Activated CD8-positive, alpha-beta memory T cell treated with anti-CD3 and anti-CD28 coated beads, Interleukin-2, amount 10 ng/mL, durations not matched to agents 7 days and 5 days (primary cell): ENCODE measurements around the gene A1CF. TPM values are rescaled to one million over a fixed set of nuclear protein-coding genes. Genes with fewer than 3 reads are reported as not detected.
"Not testable (repeated sequence)": the region's sequence is repeated elsewhere in the genome, so short reads cannot be mapped to it uniquely, and the experiment has no call there.

Source experiments
- ATAC-seq: fragments of 150-1000 bp; cut with Tn5 transposase; one replicate; pipeline ENCODE4 v1.10.0; 2021; ENCODE audit warnings: moderate library complexity
- CTCF ChIA-PET: fragments of 350-600 bp; sonication (Branson Sonifier 250); formaldehyde crosslinking; loops from one replicate; lab custom pipeline; 2021; ENCODE audit warnings: antibody characterized with exemption; lab: Charles Lee
- DNase-seq: peaks from one replicate; pipeline ENCODE4 v3.0.0-alpha.2; 2020
- H3K27ac Mint-ChIP-seq: one replicate; pipeline ENCODE4 v1.8.0; 2021; ENCODE audit warnings: mild to moderate bottlenecking, mixed read lengths
- H3K27me3 Mint-ChIP-seq: one replicate; pipeline ENCODE4 v1.8.0; 2021; ENCODE audit warnings: mixed read lengths
- H3K36me3 Mint-ChIP-seq: one replicate; pipeline ENCODE4 v1.8.0; 2021; ENCODE audit warnings: mild to moderate bottlenecking, mixed read lengths
- H3K4me1 Mint-ChIP-seq: one replicate; pipeline ENCODE4 v1.8.0; 2021; ENCODE audit warnings: mixed read lengths
- H3K4me3 Mint-ChIP-seq: one replicate; pipeline ENCODE4 v1.8.0; 2021; ENCODE audit warnings: mild to moderate bottlenecking, moderate library complexity, mixed read lengths
- H3K9me3 Mint-ChIP-seq: one replicate; pipeline ENCODE4 v1.8.0; 2022; ENCODE audit warnings: low read depth, mixed read lengths
- total RNA-seq, 2 experiments: library from RNA; stranded (reverse); gene quantifications; one replicate each; pipeline ENCODE4 v1.2.3, GENCODE V29; 2021

A1CF gene
- total RNA-seq, 2 experiments from 2014 or later = not detected

DNA sequence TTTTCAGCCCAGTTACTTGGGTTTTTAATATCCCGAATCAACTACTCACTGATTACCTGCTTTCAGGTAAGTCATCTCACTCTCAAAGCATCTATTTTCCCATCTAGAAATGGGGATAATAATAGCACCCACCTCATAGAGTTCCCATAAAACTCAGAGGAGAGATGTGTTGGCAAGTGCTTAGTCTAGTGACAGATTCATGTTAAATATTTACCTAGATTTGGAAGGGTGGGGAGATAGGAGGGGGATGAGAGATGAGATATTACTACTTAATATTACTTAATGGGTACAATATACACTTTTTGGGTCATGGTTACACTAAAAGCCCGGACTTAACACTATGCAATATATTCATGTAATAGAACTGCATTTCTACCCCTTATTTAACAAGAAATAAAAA lies 7.0 kb upstream of the A1CF start:
- CTCF ChIA-PET = no interaction called here
- Mint-ChIP-seq H3K9me3 (no peaks in the 10 kb centered on the region), H3K27me3 (peaks cover 21% of the 10 kb centered on the region), H3K4me1 (no peaks in the 10 kb centered on the region), H3K4me3 (no peak overlapping the region), H3K36me3 (no peaks in the 10 kb centered on the region), H3K27ac (no peak overlapping the region)
- DNase-seq = no peak
- no peak for ATAC-seq

DNA sequence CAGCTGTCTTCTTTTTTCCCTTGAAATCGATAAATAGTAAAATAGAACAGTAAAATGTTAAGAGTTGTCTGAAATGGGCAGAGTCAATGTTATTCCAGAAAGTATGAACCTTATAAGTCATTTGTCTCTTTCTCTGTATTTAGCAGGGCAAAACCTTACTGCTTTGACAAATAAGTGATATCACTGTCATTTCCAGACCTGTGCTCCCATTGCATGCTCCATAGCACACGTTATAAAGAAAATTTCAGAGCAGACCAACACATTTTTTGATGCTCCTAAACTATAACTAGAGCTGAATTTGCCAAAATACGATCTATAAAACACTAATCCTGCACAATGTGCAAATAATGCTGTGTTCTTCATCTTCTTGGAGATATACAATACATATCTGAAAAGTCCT lies 1.1 kb downstream of the A1CF start:
- Mint-ChIP-seq H3K9me3 (no peaks in the 10 kb centered on the region), H3K36me3 (no peaks in the 10 kb centered on the region), H3K4me1 (no peaks in the 10 kb centered on the region), H3K27ac (no peak overlapping the region), H3K27me3 (peaks cover 33% of the 10 kb centered on the region), H3K4me3 (no peak overlapping the region)
- ATAC-seq (no peak), DNase-seq (no peak)
- CTCF ChIA-PET = no interaction called here

- DNase-seq = no peak
- H3K27me3 Mint-ChIP-seq = peaks cover 31% of the 10 kb centered on the region
- no peaks in the 10 kb centered on the region for H3K9me3 Mint-ChIP-seq
- ATAC-seq = no peak
- no peak overlapping the region for H3K4me3 Mint-ChIP-seq
- no peak overlapping the region for H3K27ac Mint-ChIP-seq
- H3K36me3 Mint-ChIP-seq = no peaks in the 10 kb centered on the region
- CTCF ChIA-PET = no interaction called here
- H3K4me1 Mint-ChIP-seq = no peaks in the 10 kb centered on the region
Observed at GRCh38 chr10:50883629-50884028, 1.8 kb downstream of the A1CF start.

DNA sequence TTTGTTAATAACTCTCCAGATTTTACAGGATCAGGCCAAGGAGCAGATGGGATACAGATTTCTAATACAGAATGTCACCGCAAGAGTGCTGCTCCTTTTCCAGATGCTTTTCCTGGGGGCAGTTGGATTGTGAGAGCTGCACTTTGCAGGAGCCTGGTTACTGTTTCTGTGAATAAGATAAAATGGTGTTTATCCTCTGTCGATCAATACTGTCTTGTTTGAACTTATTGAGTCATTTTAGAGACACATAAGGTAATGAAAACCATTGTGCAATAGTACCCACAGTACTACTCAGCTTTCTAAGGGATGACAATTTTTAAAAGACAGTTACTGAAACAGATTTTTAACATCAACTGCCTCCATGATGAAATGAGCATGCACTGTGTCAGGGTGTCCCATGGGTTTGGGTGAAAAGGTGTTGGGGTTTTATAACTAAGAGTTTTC lies 2.9 kb downstream of the A1CF start:
- no peaks in the 10 kb centered on the region for H3K9me3 Mint-ChIP-seq
- CTCF ChIA-PET = no interaction called here
- H3K4me1 Mint-ChIP-seq = no peaks in the 10 kb centered on the region
- H3K36me3 Mint-ChIP-seq = no peaks in the 10 kb centered on the region
- DNase-seq = no peak
- peaks cover 31% of the 10 kb centered on the region for H3K27me3 Mint-ChIP-seq
- H3K4me3 Mint-ChIP-seq = no peak overlapping the region
- H3K27ac Mint-ChIP-seq = no peak overlapping the region
- no peak for ATAC-seq

DNA sequence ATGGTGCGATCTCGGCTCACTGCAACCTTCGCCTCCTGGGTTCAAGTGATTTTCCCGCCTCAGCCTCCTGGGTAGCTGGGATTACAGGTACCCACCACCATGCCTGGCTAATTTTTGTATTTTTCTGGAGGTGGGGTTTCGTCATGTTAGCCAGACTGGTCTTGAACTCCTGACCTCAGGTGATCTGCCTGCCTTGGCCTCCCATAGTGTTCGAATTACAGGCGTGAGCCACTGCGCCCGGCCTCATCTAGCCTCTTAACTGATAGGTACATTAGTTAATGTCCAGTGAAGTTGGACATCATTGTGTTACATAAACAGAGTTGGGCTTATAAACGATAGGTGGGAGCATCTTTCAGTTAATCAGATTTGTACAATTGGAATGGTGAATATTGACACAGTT lies 4.4 kb downstream of the A1CF start:
- H3K9me3 Mint-ChIP-seq, CTCF ChIA-PET, H3K4me3 Mint-ChIP-seq, H3K27ac Mint-ChIP-seq, DNase-seq, H3K4me1 Mint-ChIP-seq, ATAC-seq, H3K36me3 Mint-ChIP-seq: not testable (repeated sequence)
- H3K27me3 Mint-ChIP-seq = peaks cover 22% of the 10 kb centered on the region

GRCh38 chr10:50876429-50876828 lies 9.0 kb downstream of the A1CF start:
- Mint-ChIP-seq H3K36me3 (no peaks in the 10 kb centered on the region), H3K27me3 (peaks cover 11% of the 10 kb centered on the region), H3K4me1 (no peaks in the 10 kb centered on the region), H3K9me3 (no peaks in the 10 kb centered on the region), H3K4me3 (no peak overlapping the region), H3K27ac (no peak overlapping the region)
- ATAC-seq (no peak), DNase-seq (no peak)
- CTCF ChIA-PET = no interaction called here

DNA sequence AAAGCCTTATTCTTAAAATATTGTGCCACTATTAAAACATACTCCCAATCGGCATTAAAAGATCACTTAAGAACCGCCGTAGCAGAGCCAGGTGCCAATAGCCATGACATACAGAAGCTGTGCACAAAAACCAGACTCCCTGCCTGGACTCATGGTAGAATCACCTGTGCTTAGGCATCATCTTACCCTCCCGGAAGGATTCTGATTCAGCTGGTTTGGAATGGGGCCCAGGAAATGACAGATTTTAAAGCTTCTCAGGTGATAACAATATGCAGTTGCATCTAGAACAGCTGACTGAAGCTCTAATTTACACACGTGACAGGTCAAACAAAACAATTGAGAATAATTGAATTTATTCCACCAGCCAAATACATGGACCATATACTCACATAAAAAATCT lies 10.7 kb downstream of the A1CF start:
- no peak overlapping the region for H3K27ac Mint-ChIP-seq
- H3K9me3 Mint-ChIP-seq = no peaks in the 10 kb centered on the region
- H3K4me3 Mint-ChIP-seq = no peak overlapping the region
- H3K36me3 Mint-ChIP-seq = no peaks in the 10 kb centered on the region
- DNase-seq (no peak), ATAC-seq (no peak)
- CTCF ChIA-PET = no interaction called here
- H3K4me1 Mint-ChIP-seq = no peaks in the 10 kb centered on the region
- peaks cover 11% of the 10 kb centered on the region for H3K27me3 Mint-ChIP-seq

GRCh38 chr10:50866317-50866716 lies 19.1 kb downstream of the A1CF start:
- Mint-ChIP-seq H3K4me1 (no peaks in the 10 kb centered on the region), H3K4me3 (no peak overlapping the region), H3K27me3 (peaks cover 30% of the 10 kb centered on the region), H3K27ac (no peak overlapping the region), H3K36me3 (no peaks in the 10 kb centered on the region), H3K9me3 (no peaks in the 10 kb centered on the region)
- DNase-seq (no peak), ATAC-seq (no peak)
- CTCF ChIA-PET = no interaction called here

DNA sequence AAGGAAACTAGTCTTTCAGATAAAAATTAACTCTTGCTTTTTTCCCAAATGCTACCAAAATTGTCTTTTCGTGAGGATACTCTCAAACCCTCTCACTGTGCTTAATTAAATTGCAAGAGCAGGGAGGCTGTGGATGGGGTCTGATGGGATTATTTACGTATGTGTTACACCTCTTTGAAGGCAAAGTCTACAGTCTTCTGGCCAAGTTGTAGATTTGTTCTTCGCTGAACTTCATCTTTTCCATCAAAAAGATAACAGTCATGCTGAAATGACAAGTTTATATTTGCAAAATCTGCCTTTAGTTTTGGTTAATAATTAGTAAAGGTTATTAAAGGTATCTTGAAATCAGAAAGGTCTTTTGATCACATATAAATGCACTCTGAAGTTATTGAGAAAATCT lies 22.7 kb downstream of the A1CF start:
- no peaks in the 10 kb centered on the region for H3K4me1 Mint-ChIP-seq
- DNase-seq = no peak
- ATAC-seq = no peak
- CTCF ChIA-PET = no interaction called here
- H3K9me3 Mint-ChIP-seq = no peaks in the 10 kb centered on the region
- H3K27ac Mint-ChIP-seq = no peak overlapping the region
- H3K27me3 Mint-ChIP-seq = peaks cover 20% of the 10 kb centered on the region
- H3K36me3 Mint-ChIP-seq = no peaks in the 10 kb centered on the region
- H3K4me3 Mint-ChIP-seq = no peak overlapping the region

GRCh38 chr10:50861370-50861769 lies 24.1 kb downstream of the A1CF start:
- Mint-ChIP-seq H3K4me3 (no peak overlapping the region), H3K4me1 (no peaks in the 10 kb centered on the region), H3K9me3 (no peaks in the 10 kb centered on the region), H3K27ac (no peak overlapping the region), H3K27me3 (peaks cover 13% of the 10 kb centered on the region), H3K36me3 (no peaks in the 10 kb centered on the region)
- ATAC-seq (no peak), DNase-seq (no peak)
- CTCF ChIA-PET = no interaction called here

DNA sequence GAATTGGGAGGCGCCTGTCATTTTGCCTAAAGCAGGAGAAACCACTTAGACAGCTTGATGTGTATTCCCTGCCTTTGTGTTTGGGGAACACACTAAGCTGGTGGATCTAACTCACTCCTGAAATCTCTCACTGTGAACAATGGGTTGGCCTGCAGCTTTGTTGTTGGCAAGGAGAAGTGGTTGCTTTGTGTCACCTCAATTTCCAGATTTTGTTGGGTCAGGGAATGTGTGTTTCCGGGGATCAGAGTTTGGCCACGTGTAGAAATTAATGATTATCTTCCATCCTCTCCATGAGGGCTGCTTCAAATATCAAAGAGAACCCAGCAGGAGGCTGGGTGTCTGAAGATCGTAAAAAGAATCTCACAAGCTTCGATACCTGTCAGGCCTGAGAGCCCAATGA lies 27.8 kb downstream of the A1CF start:
- DNase-seq (no peak), ATAC-seq (no peak)
- H3K4me1 Mint-ChIP-seq = no peaks in the 10 kb centered on the region
- CTCF ChIA-PET = no interaction called here
- peaks cover 21% of the 10 kb centered on the region for H3K27me3 Mint-ChIP-seq
- no peak overlapping the region for H3K27ac Mint-ChIP-seq
- no peaks in the 10 kb centered on the region for H3K9me3 Mint-ChIP-seq
- H3K36me3 Mint-ChIP-seq = no peaks in the 10 kb centered on the region
- H3K4me3 Mint-ChIP-seq = no peak overlapping the region

GRCh38 chr10:50855461-50855860 lies 30.0 kb downstream of the A1CF start:
- Mint-ChIP-seq H3K27me3 (peaks cover 37% of the 10 kb centered on the region), H3K36me3 (no peaks in the 10 kb centered on the region), H3K4me1 (no peaks in the 10 kb centered on the region), H3K9me3 (no peaks in the 10 kb centered on the region), H3K4me3 (no peak overlapping the region), H3K27ac (no peak overlapping the region)
- CTCF ChIA-PET = no interaction called here
- no peak for ATAC-seq
- DNase-seq = no peak

GRCh38 chr10:50855015-50855414 lies 30.4 kb downstream of the A1CF start:
- DNase-seq = no peak
- Mint-ChIP-seq H3K4me1 (no peaks in the 10 kb centered on the region), H3K4me3 (no peak overlapping the region), H3K27ac (no peak overlapping the region), H3K9me3 (no peaks in the 10 kb centered on the region), H3K36me3 (no peaks in the 10 kb centered on the region), H3K27me3 (peaks cover 37% of the 10 kb centered on the region)
- CTCF ChIA-PET = no interaction called here
- ATAC-seq = no peak

DNA sequence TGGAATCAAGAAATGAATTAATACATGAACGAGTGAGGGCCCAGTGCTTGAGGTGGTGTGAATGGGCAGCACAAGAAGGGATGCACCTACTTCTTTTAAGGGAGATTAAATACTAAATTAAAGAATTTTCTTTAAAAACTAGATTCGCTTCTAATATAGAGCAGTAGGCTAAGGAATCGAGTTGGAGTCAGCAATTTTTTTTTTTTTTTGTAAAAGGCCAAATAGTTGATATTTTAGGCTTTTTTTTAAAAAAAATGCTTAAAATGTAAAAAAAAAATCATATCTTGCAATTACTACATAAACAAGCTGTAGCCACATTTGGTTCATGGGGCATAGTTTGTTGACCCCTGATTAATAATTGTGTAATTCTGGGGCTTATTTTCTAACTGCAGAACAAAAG lies 31.9 kb downstream of the A1CF start:
- CTCF ChIA-PET = no interaction called here
- Mint-ChIP-seq H3K9me3 (no peaks in the 10 kb centered on the region), H3K4me1 (no peaks in the 10 kb centered on the region), H3K27ac (no peak overlapping the region), H3K27me3 (peaks cover 36% of the 10 kb centered on the region), H3K36me3 (no peaks in the 10 kb centered on the region), H3K4me3 (no peak overlapping the region)
- DNase-seq (no peak), ATAC-seq (no peak)
